ENCODE results near the gene ROR2. TPM values are rescaled to one million over a fixed set of nuclear protein-coding genes. Genes with fewer than 3 reads are reported as not detected.

The ROR2 gene
- total RNA-seq, 1 experiment from 2014 or later = not detected

DNA sequence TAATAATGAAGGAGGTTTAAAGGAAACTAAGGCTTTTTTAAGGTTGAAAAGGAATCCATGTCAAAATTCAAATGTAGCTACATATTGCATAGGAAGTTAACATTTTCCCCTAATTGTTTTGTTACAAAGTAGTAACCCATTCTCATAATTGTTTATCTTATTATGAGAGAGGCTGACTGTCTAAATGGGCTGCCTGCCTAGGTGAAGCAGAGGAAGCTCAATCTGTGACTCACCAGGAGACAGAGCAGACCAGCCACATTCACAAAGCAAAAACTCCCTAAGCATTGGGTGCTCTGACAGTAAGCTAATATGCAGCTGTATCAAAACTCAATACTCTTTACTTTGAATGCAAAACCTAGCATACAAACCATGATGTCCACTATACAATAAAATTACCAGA, 208.5 kb downstream of the ROR2 start:
- DNase-seq (ENCODE audit: low spot score) = peak; percentile 75

DNA sequence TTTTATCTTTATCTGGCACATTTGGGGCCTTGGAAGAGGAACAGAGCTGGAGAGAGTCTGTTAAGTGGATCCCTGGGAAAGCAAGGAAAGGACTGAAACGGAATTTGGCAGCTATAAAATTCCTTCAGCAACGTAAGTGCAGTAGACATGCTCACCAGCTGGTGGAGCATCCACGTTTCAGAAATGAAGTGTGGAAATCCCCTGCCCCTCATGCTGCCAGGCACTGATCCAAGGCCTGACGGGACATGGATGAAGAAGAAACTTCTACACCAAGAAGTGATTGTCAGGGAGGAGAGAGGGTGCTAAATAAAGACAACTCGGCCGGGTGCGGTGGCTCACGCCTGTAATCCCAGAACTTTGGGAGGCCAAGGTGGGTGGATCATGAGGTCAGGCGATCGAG, 209.3 kb downstream of the ROR2 start:
- peak; percentile 60 for DNase-seq (ENCODE audit: low spot score)

DNA sequence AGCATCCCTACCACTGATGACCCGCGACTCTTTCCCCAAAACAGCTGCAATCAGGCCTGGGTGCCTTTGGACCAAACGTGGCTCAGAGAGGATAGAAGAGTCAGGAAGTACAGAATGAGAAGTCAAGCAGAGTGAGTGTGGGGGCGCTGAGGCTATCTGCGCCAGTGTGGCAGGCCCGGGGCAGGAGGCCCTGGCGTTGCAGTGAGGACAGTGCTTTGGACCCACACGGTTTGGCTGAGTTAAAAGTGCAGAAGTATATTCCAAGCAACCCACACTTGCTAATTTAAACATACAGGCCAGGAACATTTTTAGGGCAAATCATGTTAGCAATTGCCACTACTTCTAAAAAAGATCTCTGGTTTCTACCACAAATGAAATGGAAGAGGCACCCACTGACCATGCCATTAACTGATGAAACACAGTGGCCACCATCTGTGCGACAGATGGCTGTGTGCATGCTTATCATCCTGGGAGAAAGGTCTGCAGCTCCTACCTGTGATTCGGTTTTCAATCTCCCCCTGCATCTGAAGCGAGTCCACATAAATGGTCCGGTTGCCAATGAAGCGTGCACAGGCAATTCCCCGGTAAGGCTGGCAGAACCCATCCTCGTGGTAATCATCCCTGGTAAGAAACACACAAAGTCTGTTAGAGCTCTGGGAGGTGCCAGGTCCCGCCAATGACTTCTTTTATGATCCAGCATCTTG, 213.0 kb downstream of the ROR2 start:
- no peak for DNase-seq (ENCODE audit: low spot score)

DNA sequence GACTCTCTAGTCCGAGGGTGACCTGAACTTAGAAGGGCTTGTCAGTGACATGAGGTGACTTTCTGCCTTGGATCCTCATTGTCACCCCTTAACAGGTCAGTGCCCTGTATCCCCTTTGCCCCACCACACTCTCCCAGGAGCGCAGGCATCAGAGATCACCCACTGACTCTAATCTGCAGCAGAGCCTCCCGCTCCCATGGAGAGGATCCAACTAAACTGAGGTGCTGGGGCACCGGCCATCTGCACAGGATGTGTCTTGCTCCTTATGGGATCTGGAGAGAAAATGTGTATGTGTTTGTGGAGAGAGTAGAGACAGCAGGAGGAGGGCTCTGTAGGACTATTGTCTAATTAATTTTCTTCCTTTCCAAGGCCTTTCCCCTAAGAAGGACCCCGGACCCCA, 213.7 kb downstream of the ROR2 start:
- DNase-seq (ENCODE audit: low spot score) = no peak

DNA sequence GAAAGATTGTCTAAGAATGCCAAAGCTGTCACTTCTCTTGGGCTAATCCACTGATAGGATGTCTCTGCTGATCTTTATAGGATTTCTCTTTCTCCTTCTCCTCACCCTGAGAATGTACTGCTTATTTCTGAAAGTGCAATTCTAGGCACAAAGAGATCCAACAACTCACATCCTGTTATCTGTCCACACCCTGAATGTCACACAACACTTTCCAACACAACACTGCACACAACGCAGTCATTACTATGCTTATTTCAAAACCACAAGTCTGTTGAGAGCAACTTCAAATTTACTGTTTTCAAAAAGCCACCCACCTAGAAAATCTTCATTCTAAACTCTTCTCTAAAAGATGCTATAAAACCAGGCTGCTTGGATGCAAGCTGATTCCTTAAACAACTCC, 215.0 kb downstream of the ROR2 start:
- no peak for DNase-seq (ENCODE audit: low spot score)

DNA sequence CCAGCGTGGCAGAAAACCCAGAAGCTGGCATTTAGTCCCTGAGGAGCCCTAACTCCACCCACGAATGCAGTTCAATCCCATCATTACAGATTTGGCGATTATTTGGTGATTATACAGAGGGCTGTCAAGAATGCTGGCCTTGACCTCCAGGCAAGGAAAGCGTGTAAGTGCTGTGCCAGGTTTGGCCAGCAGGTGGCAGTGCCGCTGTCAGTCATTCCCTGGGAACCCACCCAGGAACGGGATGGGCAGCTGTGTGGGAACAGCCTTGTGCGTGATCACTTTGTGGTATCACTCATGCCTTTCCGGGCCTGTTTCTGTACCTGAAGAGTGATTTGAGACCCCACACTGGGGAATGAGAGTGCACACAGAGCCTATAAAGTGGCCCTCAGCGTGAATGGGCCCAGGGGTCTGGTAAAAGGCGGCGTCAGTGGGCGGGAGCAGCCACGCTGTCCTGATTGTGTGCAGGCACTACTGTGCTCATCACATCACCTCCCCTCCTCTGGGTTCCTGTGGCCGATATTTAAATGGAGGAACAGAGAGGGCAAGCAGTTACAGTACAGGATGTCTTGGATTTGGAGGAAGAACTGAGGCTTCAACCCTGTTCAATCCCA, 215.6 kb downstream of the ROR2 start:
- DNase-seq (ENCODE audit: low spot score) = peak; percentile 48

DNA sequence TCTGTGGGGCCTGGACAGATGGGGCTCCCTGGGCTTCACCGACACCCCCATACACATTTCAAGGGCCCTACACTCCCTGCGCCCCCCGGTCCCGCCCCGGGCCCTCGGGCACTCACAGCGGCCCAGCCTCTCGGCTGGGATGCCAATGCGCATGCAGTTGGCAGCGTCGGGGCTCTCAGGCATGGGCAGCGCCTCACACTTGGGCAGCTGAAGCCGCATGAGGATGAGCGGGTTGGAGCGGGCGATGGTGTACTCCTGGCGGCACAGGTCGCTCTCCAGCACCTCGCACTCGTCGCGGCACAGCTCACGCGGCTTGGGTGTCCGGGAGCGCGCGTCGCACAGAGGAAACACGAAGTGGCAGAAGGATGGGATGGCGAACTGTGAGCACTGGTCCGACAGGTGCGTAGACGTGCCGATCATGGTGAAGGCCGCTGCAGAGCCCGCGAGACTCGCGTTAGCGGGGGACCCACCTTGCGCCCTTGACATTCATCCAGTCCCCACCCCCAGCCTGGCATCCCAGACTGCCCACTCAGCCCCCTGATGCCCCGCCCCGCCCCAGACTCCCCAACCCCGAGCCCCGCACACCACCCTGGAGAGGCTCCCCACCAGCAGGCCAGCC, 216.9 kb downstream of the ROR2 start:
- no peak for DNase-seq (ENCODE audit: low spot score)

DNA sequence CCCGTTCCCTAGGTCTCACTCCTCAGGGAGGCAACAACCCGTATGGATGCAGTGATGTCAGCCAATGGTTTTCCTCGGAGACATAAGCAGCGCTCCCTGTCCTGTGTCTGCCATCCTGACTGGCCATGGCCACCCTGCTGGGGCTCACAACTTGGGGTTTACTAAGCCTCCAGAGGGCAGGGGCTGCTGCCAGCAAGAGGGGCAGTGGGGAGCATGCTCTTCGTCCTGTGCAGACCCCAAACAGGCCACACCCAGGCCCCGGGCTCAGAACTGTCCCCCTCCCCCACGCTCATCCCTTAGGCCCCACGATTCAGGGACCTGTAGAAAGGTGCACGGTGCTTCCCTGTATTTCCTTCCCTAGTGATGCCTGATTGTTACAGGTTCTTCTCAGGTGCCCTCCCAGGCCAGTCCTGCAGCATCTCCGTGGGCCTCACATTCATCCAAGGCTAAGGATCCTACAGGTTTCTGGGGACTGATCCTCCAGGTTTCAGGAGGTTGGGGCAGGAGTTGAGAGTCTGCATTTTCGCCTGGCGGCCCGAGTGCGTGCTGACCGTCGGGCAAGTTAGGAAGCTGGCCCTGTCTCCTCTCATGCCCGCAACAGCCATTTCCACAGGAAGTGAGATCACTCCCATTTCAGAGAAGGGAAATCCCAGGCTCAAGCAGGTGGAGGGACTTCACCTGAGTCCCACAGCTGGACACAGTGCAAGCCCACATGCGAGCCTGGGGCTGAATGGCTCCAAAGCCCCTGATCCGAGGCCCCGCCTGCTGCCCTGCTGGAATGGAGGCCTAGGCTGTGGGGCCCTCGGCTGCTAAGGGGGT, 217.6 kb downstream of the ROR2 start:
- DNase-seq (ENCODE audit: low spot score) = no peak

DNA sequence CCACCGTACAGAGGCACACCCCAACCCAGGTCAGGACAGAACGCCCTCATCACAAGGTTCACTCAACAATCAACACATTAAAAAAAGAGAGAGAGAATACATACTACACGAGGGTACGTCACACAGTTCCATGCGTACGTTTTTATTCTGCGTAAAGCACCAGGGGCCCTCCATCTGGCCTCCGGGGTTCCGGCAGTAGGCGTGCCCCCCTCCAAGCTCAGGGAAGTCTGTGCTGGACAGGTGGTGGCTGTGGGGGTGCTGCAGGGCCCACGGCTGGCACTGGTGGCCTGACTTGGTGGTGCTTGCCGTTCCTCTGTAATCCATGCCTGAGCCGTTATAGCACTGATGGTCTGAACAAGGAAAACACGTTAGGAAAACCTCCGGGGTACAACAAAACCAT, 219.2 kb downstream of the ROR2 start:
- DNase-seq (ENCODE audit: low spot score) = no peak

DNA sequence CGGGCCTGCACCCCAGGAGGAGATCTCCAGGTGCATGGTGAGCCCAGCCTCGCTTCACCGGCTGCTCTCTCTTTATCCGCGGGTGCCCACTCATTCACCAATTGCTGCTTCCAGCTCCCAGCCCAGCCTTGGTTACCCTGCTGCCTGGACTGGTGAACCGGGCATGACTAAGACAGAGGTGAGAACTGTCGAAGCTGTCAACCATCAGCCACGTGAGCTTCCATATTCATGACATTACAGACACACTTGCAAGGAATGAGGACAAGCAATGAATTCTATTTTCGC, 220.5 kb downstream of the ROR2 start:
- no peak for DNase-seq (ENCODE audit: low spot score)

DNA sequence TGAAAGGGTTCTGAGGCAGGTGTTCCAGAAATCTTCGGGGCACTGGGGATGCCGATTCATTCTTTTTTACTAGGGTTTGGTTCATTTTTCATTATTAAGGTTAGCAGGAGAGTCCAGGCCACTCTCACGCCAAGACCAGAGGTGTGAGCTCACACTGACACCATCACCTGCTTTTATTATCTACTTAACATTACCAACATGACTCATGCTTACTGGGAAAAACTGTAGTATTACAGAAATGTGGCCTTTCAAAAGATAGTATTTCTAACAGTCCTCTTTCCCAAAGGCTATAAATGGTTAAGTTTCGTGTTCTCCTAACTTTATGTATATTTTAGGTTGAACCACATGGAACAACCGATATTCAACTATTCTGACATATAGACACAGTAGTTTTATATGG, 222.1 kb downstream of the ROR2 start:
- DNase-seq (ENCODE audit: low spot score) = no peak

DNA sequence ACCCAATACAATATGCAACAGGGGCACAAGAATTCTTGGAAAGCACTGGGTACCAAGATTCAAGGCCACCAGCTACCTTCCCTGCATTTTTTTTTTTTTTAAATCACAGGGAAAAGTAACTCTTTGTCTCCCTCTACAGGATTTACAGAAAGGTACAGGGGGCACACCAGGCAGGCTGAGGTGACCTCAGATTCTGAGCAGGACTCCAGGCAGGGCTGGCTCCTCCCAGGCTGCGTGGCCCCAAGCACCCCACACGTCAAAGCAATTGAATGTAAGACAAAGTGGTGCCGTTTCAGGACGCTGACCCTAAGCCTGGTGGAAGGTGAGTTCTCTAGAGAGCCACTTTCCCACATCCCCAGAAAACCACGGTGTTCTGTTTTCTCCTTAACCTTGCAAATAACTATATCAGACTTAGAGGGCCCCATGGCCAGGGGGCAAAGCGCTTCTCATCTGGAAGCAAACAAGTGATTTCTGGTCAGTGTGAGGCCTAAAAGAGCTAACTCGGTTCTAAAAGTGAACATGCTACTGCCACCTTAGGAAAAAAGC, 222.6 kb downstream of the ROR2 start:
- DNase-seq (ENCODE audit: low spot score) = peak; percentile 67

DNA sequence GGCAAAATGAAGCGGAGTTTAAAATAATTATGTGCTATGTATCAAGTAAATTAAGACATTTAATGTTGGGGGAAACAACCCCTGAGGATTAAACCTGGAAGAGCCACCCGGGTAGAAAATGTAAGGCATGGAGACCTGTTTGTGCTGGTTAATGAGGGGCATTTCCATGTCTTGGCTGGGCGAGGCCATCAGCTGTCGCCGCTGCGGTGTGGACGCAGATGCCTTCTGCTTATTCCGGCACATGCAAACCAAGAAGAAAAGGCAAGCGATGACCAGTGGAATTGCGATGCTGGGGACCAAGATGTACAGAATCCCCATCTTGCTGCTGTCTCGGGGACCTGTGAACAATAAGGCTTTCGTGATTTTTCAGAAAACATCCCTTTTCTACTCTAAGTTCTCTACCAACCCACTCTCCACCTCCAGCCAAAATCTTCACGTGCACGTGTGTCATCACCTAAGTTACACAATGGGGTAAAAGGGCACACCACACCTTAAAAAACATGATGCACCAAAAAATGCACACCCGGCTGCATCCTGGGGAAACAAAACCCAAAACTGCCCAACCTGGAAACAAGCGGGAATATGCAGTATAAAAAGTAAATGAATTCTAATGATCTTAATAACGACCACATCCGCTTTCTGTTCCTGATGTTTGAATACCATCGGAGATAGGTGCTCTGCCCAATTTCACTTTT, 223.5 kb downstream of the ROR2 start:
- no peak for DNase-seq (ENCODE audit: low spot score)

DNA sequence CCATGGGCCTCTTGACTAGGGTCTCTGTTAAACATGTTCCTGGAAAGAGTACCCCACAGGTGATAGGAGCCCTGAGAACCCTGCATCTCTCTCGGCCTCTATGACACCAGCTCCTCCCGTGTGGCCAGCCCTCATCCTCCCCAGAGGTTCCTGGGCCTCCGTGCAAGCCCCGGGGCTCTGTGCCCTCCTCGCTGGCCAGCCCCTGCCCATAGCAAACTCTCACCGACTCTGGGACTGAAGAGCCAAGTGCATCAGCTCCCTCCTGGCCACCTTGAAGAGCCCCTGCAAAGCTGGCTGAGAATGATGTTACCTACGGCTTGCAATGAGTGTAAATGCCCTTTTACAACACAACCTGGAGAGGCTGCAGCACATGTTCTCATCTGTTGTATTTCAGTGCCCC, 224.4 kb downstream of the ROR2 start:
- DNase-seq (ENCODE audit: low spot score) = no peak

DNA sequence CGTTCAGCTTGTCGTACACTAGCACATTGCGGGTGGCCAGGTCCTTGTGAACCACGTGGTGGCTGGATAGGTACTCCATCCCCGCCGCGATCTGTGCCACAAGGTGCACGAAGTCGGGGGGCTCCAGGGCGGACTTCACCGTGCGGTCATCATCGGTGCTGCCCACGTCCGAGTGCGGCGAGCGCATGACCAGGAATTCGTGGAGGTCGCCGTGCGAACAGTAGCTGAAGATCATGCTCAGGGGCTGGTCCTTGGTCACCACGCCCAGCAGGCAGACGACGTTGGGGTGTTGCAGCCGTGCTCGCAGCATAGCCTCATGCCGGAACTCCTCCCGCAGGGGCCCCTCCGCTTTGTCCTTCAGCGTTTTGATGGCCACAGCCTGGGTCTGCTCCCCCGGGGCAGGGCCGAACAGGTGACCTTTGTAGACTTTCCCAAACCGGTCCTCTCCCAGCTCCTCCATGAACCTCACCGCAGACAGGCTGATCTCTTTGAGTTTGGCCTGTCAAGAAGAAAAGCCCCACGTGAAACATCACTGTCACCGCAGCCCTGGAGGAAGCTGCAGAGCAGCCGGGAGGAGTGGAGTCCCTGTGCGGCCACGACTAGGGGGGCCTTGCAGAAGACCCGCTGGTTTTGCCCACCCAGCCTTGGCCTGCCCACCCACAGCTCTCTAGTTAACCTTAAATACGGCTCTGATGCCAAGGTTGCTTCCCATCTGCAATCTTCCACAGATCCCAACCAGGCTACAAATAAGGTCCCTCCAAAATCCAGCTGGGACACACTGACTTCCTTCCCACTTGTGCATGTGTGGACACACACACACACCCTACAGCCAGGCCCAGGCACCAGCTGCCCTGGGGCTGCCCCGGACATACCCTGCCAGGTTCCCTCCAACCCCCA, 225.2 kb downstream of the ROR2 start:
- no peak for DNase-seq (ENCODE audit: low spot score)

DNA sequence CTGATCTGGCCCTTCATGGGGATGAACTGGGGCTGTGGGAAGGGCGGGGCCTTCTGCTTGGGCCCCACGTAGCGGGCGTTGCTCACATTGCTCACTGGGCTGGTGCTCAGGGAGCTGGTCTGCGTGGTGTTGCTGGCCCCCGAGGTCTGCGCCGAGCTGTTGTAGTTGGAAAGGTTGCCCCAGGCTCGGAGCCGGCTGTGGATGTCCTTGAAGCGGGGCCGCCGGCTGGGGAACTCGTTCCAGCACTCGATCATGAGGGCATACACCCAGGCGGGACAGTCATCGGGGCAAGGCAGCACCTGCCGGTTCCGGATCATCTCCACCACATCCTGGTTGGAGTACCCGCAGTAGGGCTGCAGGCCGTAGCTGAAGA, 226.0 kb downstream of the ROR2 start:
- no peak for DNase-seq (ENCODE audit: low spot score)

DNA sequence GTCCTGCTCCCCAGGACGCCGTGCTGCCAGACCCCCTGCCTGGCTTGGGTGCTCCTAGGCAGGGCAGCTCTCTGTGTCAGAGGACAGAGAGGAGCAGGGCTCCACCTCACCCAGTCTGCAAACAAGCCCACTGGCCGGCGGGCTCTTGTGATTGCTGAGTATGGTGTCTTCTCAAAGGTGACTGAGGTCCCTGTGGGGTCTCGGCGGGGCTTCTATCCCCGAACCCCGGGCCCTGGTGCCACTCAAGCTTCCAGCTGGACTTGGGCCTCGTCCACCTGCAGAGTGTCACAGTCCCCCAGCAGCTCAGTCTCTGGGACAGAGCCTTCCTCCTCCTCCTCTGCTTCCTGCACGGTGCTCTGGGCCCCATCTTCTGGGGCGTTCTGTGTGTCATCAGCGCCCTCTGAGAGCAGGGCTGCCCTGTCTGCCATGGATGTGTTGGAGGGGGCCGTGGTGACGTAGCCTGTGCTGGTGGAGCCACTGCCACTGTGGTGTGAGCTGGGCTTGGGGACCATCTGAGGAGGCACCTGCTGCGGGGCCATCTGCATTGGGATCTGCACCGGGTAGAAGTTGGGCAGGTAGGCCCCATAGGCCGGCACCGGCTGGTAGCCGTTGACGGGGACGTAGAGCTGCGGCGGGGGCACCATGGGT, 226.5 kb downstream of the ROR2 start:
- DNase-seq (ENCODE audit: low spot score) = no peak

DNA sequence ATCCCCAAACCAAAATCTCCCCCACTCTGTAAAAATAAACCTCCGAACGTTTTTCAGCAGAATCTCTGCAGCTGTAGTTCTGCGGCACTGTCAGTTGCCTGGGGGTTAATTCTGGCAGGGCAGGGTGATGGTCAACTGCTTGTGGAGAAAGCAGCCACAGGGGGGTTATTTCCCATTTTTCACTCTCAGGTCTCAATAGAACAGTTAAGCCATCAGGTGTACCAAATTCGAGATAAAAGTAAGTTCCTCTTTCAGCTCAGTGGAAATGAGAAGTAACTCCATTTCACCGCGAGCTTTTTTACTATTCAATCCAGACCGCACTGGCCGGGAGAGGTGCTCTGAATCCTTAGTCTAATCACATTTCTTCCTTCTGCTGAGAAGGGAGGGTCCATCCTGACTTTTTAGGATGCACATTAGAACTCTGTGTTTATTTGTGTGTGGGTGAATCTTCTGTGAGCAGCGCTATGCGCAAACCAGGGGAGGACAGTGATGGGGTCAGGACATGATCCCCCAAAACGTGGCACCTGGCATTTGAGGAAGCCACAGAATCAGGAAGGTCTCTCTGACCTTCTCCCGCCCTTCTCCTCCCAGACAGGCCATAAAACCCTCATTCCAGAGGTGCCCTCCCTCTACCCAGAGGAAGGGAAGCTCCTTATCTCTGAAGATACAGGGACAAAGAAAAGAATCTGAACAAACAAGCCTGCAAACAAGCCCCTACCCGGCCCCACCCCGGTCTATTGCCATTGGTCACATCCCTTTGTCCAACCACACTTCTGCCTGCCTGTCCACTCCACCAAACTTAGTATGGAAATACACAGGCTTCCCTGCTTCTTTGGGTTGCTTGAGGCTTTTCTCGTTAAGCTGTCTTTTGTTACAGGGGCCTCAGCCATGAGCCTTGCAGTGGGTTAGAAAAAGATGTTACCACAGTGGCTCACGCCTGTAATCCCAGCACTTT, 229.0 kb downstream of the ROR2 start:
- no peak for DNase-seq (ENCODE audit: low spot score)

DNA sequence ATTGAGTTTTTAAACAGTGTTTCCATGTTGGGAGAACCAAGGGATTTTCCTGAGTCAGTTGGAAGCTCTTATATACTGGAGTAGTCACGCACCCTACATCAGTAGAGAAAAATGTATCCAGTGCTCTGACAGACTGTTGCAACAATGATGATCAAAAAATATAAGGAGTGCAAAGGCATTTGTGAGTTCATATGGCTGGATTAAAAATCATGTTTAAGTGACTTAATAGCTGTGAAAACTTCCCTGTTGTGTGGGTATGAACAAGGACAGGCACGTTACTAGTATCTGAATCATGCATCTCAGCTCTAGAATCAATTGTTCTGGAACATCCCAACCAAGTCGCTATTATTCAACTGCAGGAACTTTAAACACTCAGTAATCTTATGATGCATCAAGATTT, 229.7 kb downstream of the ROR2 start:
- no peak for DNase-seq (ENCODE audit: low spot score)

Measured in A172 (cell line).